AG09319 (cell line): Measurements from ENCODE around the gene RAB9B.

Experiments used
- DNase-seq: peaks from one replicate; pipeline ENCODE4 v3.0.0-alpha.2; 2010; ENCODE audit warnings: low read depth; ENCODE audit errors: extremely low read depth
- CTCF ChIP-seq: IDR thresholded peaks from 2 replicates; pipeline ENCODE4 v1.5.1; 2011; ENCODE audit warnings: low read depth, mild to moderate bottlenecking, inconsistent platforms, low read length, moderate library complexity

Gene RAB9B

GRCh38 chrX:103831803-103832544, at the start of gene RAB9B:
RAB9B (minus strand) TSS chrX:103832257; CDS start chrX:103825784, 6,473 bp downstream.
- no peak for DNase-seq
- no peak for TF ChIP-seq CTCF

GRCh38 chrX:103879339-103879738, 47.3 kb upstream of the RAB9B start:
- no peak for TF ChIP-seq CTCF
- DNase-seq = no peak

- no peak for TF ChIP-seq CTCF
- DNase-seq = no peak
These were observed 46.5 kb upstream of the RAB9B start for GRCh38 chrX:103878466-103879122.

- TF ChIP-seq CTCF = no peak
- no peak for DNase-seq
These were observed 45.5 kb upstream of the RAB9B start for GRCh38 chrX:103877571-103877970.

GRCh38 chrX:103864886-103865534, 33.0 kb upstream of the RAB9B start:
- no peak for TF ChIP-seq CTCF
- no peak for DNase-seq

- TF ChIP-seq CTCF = no peak
- no peak for DNase-seq
These were observed 32.1 kb upstream of the RAB9B start for GRCh38 chrX:103864149-103864548.

GRCh38 chrX:103861200-103861599, 29.1 kb upstream of the RAB9B start:
- TF ChIP-seq CTCF = no peak
- no peak for DNase-seq
